Mucosa of gallbladder (tissue), 1 donor: ENCODE measurements around the gene TJP2. TPM values are rescaled to one million over a fixed set of nuclear protein-coding genes. Genes with fewer than 3 reads are reported as not detected.
A peak's percentile ranks its signal among the peaks of the same experiment; 100 is the strongest.
"Not testable (repeated sequence)": the region's sequence is repeated elsewhere in the genome, so short reads cannot be mapped to it uniquely, and the experiment has no call there.

Experiments used
- DNase-seq: peaks from one replicate; pipeline ENCODE4 v3.0.0-alpha.2; 2020; ENCODE audit warnings: low spot score
- total RNA-seq: library from RNA; stranded (reverse); gene quantifications from one replicate; pipeline ENCODE4 v1.2.1, GENCODE V29; 2021
- donor health status: DM: no; HTN: no; CAD: no.

The TJP2 gene
- total RNA-seq, 1 donor from 2014 or later = 116 TPM

DNA sequence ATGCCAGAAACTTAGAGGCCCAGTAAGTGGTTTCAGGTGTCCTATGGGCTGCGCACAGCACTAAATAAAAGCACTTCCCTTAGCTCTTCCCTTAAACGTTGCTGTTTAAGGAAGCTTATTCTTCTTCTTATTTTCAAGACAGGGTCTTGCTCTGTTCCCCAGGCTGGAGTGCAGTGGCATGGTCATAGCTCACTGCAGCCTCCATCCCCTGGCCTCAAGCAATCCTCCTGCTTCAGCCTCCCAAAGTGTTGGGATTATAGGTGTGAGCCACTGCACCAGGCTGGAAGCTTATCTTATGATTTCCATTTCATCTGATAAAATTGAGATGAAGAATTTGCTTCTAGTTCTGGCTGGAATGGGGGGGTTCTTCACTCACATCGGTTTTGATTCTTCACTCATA is 15.6 kb upstream of the TJP2 start:
- DNase-seq = no peak

DNA sequence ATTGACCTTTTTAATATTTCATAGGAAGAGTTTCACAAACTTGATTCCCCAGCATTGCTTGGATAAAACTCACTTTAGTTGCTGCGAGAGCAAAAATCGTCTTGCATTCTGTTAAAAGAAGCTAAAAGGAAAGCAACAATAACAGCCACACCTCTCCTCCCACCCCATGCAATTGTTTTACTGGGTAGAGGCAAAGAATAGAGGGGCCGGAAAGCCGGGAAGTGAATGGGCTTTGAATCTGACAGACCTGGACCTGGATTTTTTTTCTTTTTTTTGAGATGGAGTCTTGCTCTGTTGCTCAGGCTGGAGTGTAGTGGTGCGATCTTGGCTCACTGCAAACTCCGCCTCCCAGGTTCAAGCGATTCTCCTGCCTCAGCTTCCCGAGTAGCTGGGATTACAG is 9.5 kb upstream of the TJP2 start:
- not testable (repeated sequence) for DNase-seq

DNA sequence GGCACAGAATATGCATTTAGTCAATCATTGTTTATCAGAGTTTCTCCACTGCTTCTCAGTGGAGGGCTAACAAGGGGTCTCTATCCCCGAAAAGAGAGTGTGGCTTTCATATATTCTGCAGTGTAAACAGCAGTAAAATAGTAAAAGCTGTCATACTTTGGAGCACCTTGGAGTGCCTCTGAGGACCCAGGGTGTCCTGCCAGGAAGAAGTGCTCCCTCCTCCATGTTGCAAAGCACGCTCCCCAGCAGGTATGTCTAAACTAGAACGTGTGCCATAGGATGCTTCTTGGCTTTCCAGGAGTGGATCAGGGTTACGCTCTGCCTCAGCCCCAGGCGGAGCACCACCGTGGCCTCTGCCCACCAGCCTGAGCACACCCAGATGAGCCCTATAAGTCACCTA is 8.5 kb upstream of the TJP2 start:
- no peak for DNase-seq

DNA sequence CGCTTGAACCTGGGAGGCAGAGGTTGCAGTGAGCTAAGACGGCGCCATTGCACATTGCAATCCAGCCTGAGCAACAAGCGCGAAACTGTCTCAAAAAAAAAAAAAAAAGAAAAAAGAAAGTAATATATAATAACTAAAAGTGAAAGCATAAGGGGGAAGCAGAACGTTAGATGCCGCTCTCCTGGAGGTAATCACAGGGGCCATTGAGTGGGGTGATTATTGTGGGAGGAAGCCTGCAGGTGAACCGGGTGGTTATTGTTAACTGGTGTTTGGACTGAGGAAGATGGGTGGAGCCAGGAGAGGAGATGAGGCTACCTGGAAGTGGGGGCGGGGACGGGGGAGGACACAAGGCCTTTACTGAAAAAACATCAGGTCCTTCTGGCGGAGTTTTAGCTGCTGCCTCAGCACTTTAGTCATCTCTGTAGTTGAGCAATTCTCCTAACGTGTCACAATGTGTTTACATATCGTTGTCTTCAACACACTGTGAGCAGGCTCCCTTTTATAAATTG is 5.3 kb upstream of the TJP2 start:
- DNase-seq = peak; percentile 61

DNA sequence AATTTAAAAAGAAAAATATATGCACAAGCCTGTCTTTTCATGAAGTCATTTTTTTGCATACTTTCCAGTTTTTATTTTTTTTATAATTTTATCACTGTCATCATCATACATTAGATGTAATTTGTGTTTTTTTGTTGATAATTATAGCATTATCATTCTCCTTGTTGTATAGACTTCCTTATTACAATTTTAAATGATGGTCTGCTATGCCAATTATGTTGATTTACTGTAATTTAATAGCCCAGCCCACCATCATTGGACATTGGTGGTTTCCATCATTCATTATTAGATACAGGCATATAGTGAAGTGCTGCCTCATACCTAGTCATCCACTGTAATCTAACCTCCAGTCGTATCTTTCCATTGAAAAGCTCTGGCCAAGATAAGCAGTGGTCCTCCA is 3.8 kb upstream of the TJP2 start:
- DNase-seq = no peak

GRCh38 chr9:69171049-69171448 is 3.0 kb upstream of the TJP2 start:
- peak; percentile 18 for DNase-seq

- DNase-seq = no peak
These were observed 2.6 kb upstream of the TJP2 start for GRCh38 chr9:69171517-69171916.

DNA sequence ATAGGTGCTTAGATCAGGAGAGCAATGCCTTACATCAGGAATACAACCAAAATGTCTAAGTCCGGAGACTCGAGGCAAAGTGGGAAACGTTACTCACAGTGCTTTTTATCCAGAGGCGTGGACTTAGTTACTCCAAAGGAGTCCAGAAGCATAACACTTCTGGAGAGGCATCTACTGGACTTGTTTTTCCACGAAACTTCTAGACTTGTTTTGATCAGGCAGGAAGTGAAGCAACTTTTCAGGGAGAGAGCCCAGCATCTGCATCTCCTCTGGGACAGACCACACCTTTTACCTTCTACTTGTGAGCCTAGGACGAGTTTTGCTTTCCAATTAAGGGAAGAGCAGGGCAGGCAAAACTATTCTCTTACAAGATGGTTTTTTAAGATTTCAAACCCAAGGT is 1.2 kb upstream of the TJP2 start:
- no peak for DNase-seq

DNA sequence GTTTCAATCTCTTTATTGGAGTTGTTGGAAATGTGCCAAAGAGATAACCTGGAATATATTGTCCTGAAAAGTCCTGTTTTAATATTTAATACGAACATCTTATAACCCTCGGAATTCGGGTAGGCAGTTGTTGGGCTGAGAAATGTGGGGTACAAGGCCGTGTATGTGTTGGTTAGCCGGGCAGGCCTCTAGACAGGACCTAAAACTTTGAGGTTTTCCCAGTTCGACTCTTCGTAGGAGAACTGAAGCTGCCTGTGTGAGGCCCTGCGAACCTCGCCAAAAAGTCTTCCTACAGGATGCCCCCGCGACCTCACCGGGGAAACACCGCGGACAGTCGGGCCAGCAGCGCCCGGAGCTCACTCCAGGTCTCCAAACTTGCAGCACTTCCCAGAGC is 583 bp upstream of the TJP2 start:
- DNase-seq = no peak

DNA sequence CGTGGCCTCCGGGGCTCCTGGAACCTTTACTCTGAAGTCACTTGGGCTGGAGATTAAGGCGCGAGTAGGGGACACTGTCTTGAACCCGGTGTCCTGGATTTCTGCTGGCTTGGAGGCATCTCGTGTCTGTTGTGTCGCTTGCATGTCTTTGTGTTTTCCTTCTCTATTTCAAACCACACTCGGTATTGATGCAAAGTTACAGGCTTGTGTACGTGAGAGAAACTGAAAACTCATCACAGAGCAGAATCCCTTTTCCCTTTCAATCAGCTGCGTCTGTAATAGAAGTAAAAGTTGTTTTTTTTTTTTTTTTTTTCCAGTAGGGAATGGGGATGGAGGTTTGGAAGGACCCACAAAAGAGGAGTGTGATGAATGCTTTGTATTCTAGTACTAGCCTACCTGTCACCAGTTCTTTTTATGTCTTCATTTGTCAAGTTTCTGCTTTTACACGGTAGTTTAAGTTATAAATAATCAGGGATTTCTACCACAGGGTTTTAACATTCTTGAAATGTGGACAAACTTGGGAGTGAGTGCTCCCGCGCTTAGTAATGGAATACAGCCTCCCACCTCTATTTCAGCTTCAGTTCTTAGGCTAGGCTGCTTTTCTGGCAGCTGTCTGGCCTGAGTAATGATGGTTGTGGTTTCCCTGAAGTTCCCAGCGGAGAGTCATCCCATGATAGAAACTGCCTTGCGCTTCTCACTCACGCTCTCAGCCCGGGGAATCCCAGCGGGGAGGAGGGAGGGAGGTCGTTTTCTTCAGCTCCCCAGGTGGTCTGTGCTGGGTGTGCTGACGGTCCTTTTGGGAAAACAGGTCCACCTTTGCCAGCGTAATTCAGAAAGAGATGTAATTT is 763 bp downstream of the TJP2 start:
- no peak for DNase-seq

GRCh38 chr9:69175486-69175885 is 1.4 kb downstream of the TJP2 start:
- DNase-seq = no peak

GRCh38 chr9:69176471-69177171 is 2.5 kb downstream of the TJP2 start:
- no peak for DNase-seq

- no peak for DNase-seq
These were observed 4.5 kb downstream of the TJP2 start for GRCh38 chr9:69178583-69179011.

GRCh38 chr9:69179037-69179436 is 5.0 kb downstream of the TJP2 start:
- DNase-seq = no peak

DNA sequence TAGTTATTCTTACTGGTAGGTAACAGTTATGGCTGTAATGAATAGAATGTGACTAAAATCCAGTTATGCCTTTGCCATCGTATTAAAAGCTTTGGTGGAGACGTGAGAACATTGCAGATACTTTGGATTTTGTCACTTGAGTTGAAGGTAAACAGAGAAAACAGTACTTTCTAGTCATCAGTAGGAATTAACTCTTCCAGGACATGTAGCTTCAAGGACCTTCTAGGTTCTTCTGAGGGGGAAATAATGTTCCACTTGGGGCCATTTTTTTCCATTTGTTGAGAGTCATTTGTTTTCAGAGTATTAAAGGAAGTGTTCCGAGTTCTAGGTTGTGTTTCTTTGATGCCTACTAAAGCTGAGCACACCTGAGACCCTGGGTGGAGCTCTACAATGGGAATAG is 6.1 kb downstream of the TJP2 start:
- no peak for DNase-seq

GRCh38 chr9:69180670-69181069 is 6.6 kb downstream of the TJP2 start:
- DNase-seq = peak; percentile 79

GRCh38 chr9:69181908-69182353 is 7.9 kb downstream of the TJP2 start:
- DNase-seq = no peak

DNA sequence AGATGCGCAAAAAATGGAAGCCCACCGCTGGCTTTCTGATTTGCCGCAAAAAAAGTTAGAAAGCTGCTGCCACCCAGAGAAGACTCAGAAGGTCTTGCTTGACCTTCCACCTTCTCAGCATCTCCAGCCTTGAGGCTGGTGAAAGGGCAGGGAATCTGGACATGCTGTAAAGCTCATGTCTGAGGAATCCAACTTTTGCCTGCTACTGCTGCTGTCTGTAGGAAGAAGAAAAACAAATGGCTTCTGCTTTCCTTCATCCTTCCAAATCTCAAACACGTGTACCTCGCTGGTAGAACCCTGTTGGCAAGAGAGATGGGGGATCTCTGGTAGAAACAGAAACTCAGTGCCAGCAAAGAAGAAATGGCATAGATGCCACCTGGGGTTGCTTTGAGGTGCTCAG is 10.2 kb downstream of the TJP2 start:
- no peak for DNase-seq

- no peak for DNase-seq
These were observed 12.9 kb downstream of the TJP2 start for GRCh38 chr9:69186841-69187611.

DNA sequence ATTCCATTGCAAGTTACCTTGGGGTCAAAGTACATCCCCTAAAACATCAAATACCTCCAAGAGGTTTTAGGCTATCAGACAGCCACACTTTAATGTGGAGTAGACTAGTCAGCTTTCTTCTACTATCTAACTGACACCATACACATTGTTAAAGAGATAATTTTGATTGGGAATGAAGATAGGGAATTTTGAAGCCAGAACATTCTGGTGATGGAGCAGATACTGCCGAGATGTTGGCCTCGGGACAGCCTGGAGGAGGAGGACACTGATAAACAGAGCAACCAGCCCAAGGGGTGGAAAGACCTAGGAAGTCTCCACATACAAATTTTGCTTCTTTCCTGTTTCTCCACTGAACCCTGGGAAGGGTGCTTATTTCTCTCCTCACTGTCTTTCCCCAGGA is 14.9 kb downstream of the TJP2 start:
- DNase-seq = no peak

DNA sequence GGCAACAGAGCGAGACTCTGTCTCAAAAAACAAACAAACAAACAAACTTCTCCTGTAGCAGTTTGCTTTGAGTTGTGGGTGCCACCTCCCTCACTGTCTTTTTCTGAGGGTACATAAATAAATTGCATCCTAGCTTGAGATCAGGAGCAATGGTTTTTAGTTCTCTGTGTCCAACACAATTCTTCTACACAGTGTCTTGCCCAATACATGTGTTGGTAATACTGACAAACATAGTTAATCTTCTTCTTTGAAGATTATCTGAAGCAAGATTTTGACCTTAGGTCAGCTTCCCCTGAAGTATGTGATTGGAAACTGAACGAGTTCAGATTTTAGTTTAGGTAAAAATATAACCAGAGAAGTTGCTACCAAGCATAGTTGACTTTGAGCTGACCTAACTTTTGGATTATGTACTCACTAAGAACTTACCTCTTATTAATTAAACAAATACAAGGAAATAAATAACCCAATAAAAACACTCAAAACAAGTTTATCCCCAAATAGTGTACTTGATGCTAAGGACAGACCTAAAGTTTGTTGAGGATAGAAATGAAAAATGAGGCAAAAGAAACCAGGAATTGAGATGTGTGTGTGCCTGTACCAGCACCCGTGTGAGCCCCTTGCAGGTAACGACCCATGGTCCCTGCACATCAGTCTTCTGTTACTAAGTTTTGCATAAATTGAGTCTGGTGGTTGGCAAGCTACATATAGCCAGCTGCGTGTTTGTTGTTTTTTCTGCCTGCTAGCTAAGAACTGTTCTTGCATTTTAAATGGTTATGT is 16.2 kb downstream of the TJP2 start:
- DNase-seq = no peak

- no peak for DNase-seq
These were observed 16.7 kb downstream of the TJP2 start for GRCh38 chr9:69190863-69191181.
